RWPE2 (cell line): ENCODE data around the gene CHRND.

Experiments used
- ATAC-seq: fragments of 200-7000 bp; cut with Tn5 transposase; 3 replicates; pipeline ENCODE4 v1.9.1; 2021; ENCODE audit warnings: low read depth
- DNase-seq: peaks from one replicate; pipeline ENCODE4 v3.0.0-alpha.2; 2020; ENCODE audit warnings: low spot score
- H3K27ac ChIP-seq: fragments of 450-650 bp; 2 replicates; pipeline ENCODE4 v1.5.1; 2017; ENCODE audit warnings: mild to moderate bottlenecking; ENCODE audit not compliant: poor library complexity, severe bottlenecking
- H3K27me3 ChIP-seq: fragments of 250-450 bp; sonication (Bioruptor Pico); 2 replicates; pipeline ENCODE4 v1.5.1; 2021; ENCODE audit warnings: mild to moderate bottlenecking, moderate library complexity; ENCODE audit not compliant: insufficient read depth, poor library complexity, severe bottlenecking
- H3K36me3 ChIP-seq: fragments of 250-450 bp; sonication (Bioruptor Pico); 2 replicates; pipeline ENCODE4 v1.5.1; 2020; ENCODE audit warnings: low read depth, mild to moderate bottlenecking, moderate library complexity
- H3K4me1 ChIP-seq: fragments of 250-450 bp; sonication (Bioruptor Pico); 2 replicates; pipeline ENCODE4 v1.5.1; 2021; ENCODE audit warnings: mild to moderate bottlenecking, moderate library complexity; ENCODE audit not compliant: insufficient read depth, poor library complexity, severe bottlenecking
- H3K4me3 ChIP-seq: fragments of 250-450 bp; sonication (Bioruptor Pico); 2 replicates; pipeline ENCODE4 v1.5.1; 2021; ENCODE audit warnings: mild to moderate bottlenecking, moderate library complexity; ENCODE audit not compliant: severe bottlenecking
- H3K9me3 ChIP-seq: fragments of 250-450 bp; sonication (Bioruptor Pico); 2 replicates; pipeline ENCODE4 v1.5.1; 2021; ENCODE audit warnings: mild to moderate bottlenecking, moderate library complexity; ENCODE audit not compliant: severe bottlenecking
- CTCF ChIP-seq: fragments of 450-650 bp; IDR thresholded peaks from one replicate; pipeline ENCODE4 v1.5.1; 2017; ENCODE audit warnings: mild to moderate bottlenecking, moderate library complexity; ENCODE audit not compliant: poor library complexity, severe bottlenecking

The CHRND gene

GRCh38 chr2:232495292-232495691 lies 30.7 kb upstream of the CHRND start:
- DNase-seq = no peak
- Histone ChIP-seq H3K27me3 (no peaks in the 10 kb centered on the region), H3K4me1 (no peaks in the 10 kb centered on the region), H3K9me3 (no peaks in the 10 kb centered on the region), H3K36me3 (no peaks in the 10 kb centered on the region), H3K4me3 (no peak overlapping the region), H3K27ac (no peak overlapping the region)
- no peak for TF ChIP-seq CTCF
- no peak for ATAC-seq

GRCh38 chr2:232496501-232497270 lies 29.3 kb upstream of the CHRND start:
- TF ChIP-seq CTCF = no peak
- DNase-seq (no peak), ATAC-seq (no peak)
- no peaks in the 10 kb centered on the region for H3K4me1 ChIP-seq
- H3K27me3 ChIP-seq = no peaks in the 10 kb centered on the region
- no peak overlapping the region for H3K27ac ChIP-seq
- H3K36me3 ChIP-seq = no peaks in the 10 kb centered on the region
- no peaks in the 10 kb centered on the region for H3K9me3 ChIP-seq
- no peak overlapping the region for H3K4me3 ChIP-seq

GRCh38 chr2:232497348-232497747 lies 28.6 kb upstream of the CHRND start:
- H3K27me3 ChIP-seq = peaks cover under 1% of the 10 kb centered on the region
- TF ChIP-seq CTCF = no peak
- DNase-seq (no peak), ATAC-seq (no peak)
- H3K36me3 ChIP-seq = no peaks in the 10 kb centered on the region
- no peaks in the 10 kb centered on the region for H3K9me3 ChIP-seq
- no peak overlapping the region for H3K4me3 ChIP-seq
- H3K27ac ChIP-seq = no peak overlapping the region
- H3K4me1 ChIP-seq = no peaks in the 10 kb centered on the region

- no peak for TF ChIP-seq CTCF
- no peak for DNase-seq
- Histone ChIP-seq H3K4me3 (no peak overlapping the region), H3K36me3 (no peaks in the 10 kb centered on the region), H3K9me3 (no peaks in the 10 kb centered on the region), H3K27ac (no peak overlapping the region), H3K27me3 (peaks cover 9% of the 10 kb centered on the region), H3K4me1 (no peaks in the 10 kb centered on the region)
- ATAC-seq = no peak
Observed at GRCh38 chr2:232498452-232498851, 27.5 kb upstream of the CHRND start.

GRCh38 chr2:232501331-232501771 lies 24.6 kb upstream of the CHRND start:
- Histone ChIP-seq H3K27ac (no peak overlapping the region), H3K4me1 (no peaks in the 10 kb centered on the region), H3K9me3 (no peaks in the 10 kb centered on the region), H3K36me3 (no peaks in the 10 kb centered on the region), H3K4me3 (no peak overlapping the region), H3K27me3 (peaks cover 34% of the 10 kb centered on the region)
- no peak for TF ChIP-seq CTCF
- no peak for DNase-seq
- no peak for ATAC-seq
